Measurements from ENCODE around the gene OBP2B.
"Not testable (repeated sequence)": the region's sequence is repeated elsewhere in the genome, so short reads cannot be mapped to it uniquely, and the experiment has no call there.

GRCh38 chr9:133218049-133218975 lies 9.3 kb upstream of the OBP2B start:
- TF ChIP-seq FOS (IDR thresholded peaks at IDR 0.05; ENCODE audit: borderline replicate concordance, extremely low read depth, insufficient read length); HDAC2 (IDR thresholded peaks at IDR 0.05); SUZ12 (IDR thresholded peaks at IDR 0.05; ENCODE audit: unreplicated experiment): not testable (repeated sequence)

All from GM12878 (cell line).